SK-N-SH (cell line): ENCODE data around the gene MIGA2. TPM values are rescaled to one million over a fixed set of nuclear protein-coding genes. Genes with fewer than 3 reads are reported as not detected.
A peak's percentile ranks its signal among the peaks of the same experiment; 100 is the strongest.

Experiments
- CTCF ChIA-PET: fragments of 300-600, 350-600 bp; formaldehyde crosslinking; extraction: SDS; loops from one replicate; lab custom pipeline; 2021; lab: Yijun Ruan, JAX
- POLR2A ChIA-PET: fragments of 350-600 bp; sonication (Branson Sonifier 250); formaldehyde crosslinking; extraction: SDS; loops from one replicate; lab custom pipeline; 2020; ENCODE audit warnings: antibody characterized with exemption, inconsistent platforms; lab: Yijun Ruan, JAX
- DNase-seq: peaks from one replicate; pipeline ENCODE4 v3.0.0; 2012
- H2AFZ ChIP-seq: fragments of 200-600 bp; sonication (generic); 2 replicates; pipeline ENCODE4 v1.8.1; 2016; ENCODE audit warnings: antibody characterized with exemption, mild to moderate bottlenecking, low read depth
- H3F3A ChIP-seq: fragments of 200-600 bp; sonication (generic); replicated peaks from 2 replicates; pipeline ENCODE3; 2016; ENCODE audit warnings: antibody characterized with exemption, mild to moderate bottlenecking; ENCODE audit not compliant: insufficient read depth
- H3K27ac ChIP-seq, 2 experiments: fragments of 200-500 bp in 1 of 2; fragments of 200-600 bp in 1 of 2; sonication (Bioruptor generic) in 1 of 2; sonication (generic), shearing (Covaris generic) in 1 of 2; 2 replicates each; pipeline versions ENCODE4 v1.5.1 to v1.6.1; 2014 to 2016; ENCODE audit warnings: low read depth in 2 of 2, inconsistent platforms in 1 of 2, low read length in 1 of 2, mild to moderate bottlenecking in 1 of 2, mixed read lengths in 1 of 2
- H3K27me3 ChIP-seq: fragments of 200-600 bp; sonication (generic), shearing (Covaris generic); 2 replicates; pipeline ENCODE4 v1.6.1; 2016; ENCODE audit warnings: mixed run types; ENCODE audit not compliant: insufficient read depth
- H3K36me3 ChIP-seq, 2 experiments: fragments of 200-500 bp in 1 of 2; fragments of 200-600 bp in 1 of 2; sonication (Bioruptor generic) in 1 of 2; sonication (generic) in 1 of 2; replicated peaks in 1 of 2; 2 replicates each; pipeline versions ENCODE3 to v1.5.1; 2014 to 2016; ENCODE audit warnings: low read length in 1 of 2, mild to moderate bottlenecking in 1 of 2; ENCODE audit not compliant: insufficient read depth in 2 of 2, control insufficient read depth in 1 of 2
- H3K4me1 ChIP-seq, 2 experiments: fragments of 200-500 bp in 1 of 2; fragments of 200-600 bp in 1 of 2; sonication (Bioruptor generic) in 1 of 2; sonication (generic), shearing (Covaris generic) in 1 of 2; 2 replicates each; pipeline versions ENCODE4 v1.5.1 to v1.6.1; 2014 to 2016; ENCODE audit warnings: low read depth in 1 of 2, low read length in 1 of 2, mixed run types in 1 of 2; ENCODE audit not compliant: insufficient read depth in 2 of 2, control insufficient read depth in 1 of 2
- H3K4me2 ChIP-seq: fragments of 200-600 bp; sonication (generic), shearing (Covaris generic); 2 replicates; pipeline ENCODE4 v1.6.1; 2017; ENCODE audit warnings: mixed run types
- H3K4me3 ChIP-seq, 2 experiments: fragments of 200-500 bp in 1 of 2; fragments of 200-600 bp in 1 of 2; sonication (Bioruptor generic) in 1 of 2; sonication (generic), shearing (Covaris generic) in 1 of 2; 2 replicates each; pipeline versions ENCODE4 v1.5.1 to v1.8.1; 2014 to 2016; ENCODE audit warnings: low read depth in 2 of 2, inconsistent platforms in 1 of 2, low read length in 1 of 2, mild to moderate bottlenecking in 1 of 2, mixed read lengths in 1 of 2, moderate library complexity in 1 of 2
- H3K79me2 ChIP-seq: fragments of 200-600 bp; sonication (generic); 2 replicates; pipeline ENCODE4 v1.8.1; 2017; ENCODE audit warnings: mild to moderate bottlenecking; ENCODE audit not compliant: insufficient read depth
- H3K9ac ChIP-seq: fragments of 200-600 bp; sonication (generic); 2 replicates; pipeline ENCODE4 v1.6.1; 2017; ENCODE audit warnings: mixed run types
- H3K9me2 ChIP-seq: fragments of 200-600 bp; sonication (generic); 2 replicates; pipeline ENCODE4 v1.6.1; 2017; ENCODE audit warnings: mixed run types
- H3K9me3 ChIP-seq: fragments of 200-600 bp; sonication (generic); 2 replicates; pipeline ENCODE4 v1.6.1; 2017; ENCODE audit warnings: mixed run types, mild to moderate bottlenecking, moderate library complexity
- H4K20me1 ChIP-seq: fragments of 200-600 bp; sonication (generic); 2 replicates; pipeline ENCODE4 v1.6.1; 2017; ENCODE audit warnings: mild to moderate bottlenecking, mixed run types; ENCODE audit not compliant: insufficient read depth
- CHD2 ChIP-seq: fragments of 150-350 bp; IDR thresholded peaks from 2 replicates; pipeline ENCODE4 v1.6.1; 2018; ENCODE audit warnings: low read length; ENCODE audit not compliant: partially characterized antibody
- CTCF ChIP-seq: fragments of 200-600 bp; sonication (generic); IDR thresholded peaks from 2 replicates; pipeline ENCODE4 v1.6.1; 2017; ENCODE audit warnings: antibody characterized with exemption, mild to moderate bottlenecking, moderate library complexity
- ELF1 ChIP-seq: IDR thresholded peaks from 2 replicates; pipeline ENCODE4 v1.4.0; 2012
- EP300 ChIP-seq, 2 experiments: IDR thresholded peaks; 2 replicates each; pipeline versions ENCODE4 v1.4.0 to v1.6.1; 2012; ENCODE audit warnings: borderline replicate concordance in 1 of 2, low read depth in 1 of 2, low read length in 1 of 2
- EZH2phosphoT487 ChIP-seq: fragments of 200-600 bp; sonication (generic); IDR thresholded peaks from 2 replicates; pipeline ENCODE4 v1.6.1; 2017; ENCODE audit warnings: low read depth, mixed run types, mild to moderate bottlenecking, antibody characterized with exemption, moderate library complexity, borderline replicate concordance
- GABPA ChIP-seq: IDR thresholded peaks from 2 replicates; pipeline ENCODE4 v1.4.0; 2012; ENCODE audit warnings: low read depth, mild to moderate bottlenecking
- JUND ChIP-seq: IDR thresholded peaks from 2 replicates; pipeline ENCODE4 v1.4.0; 2012
- MXI1 ChIP-seq: IDR thresholded peaks from 2 replicates; pipeline ENCODE4 v1.6.1; 2012; ENCODE audit warnings: mild to moderate bottlenecking, low read depth, low read length, improper control_type of control experiment
- PBX3 ChIP-seq: IDR thresholded peaks from 2 replicates; pipeline ENCODE4; 2012
- RCOR1 ChIP-seq: fragments of 150-350 bp; IDR thresholded peaks from 2 replicates; pipeline ENCODE4 v1.6.1; 2017; ENCODE audit warnings: antibody characterized with exemption, low read length
- RXRA ChIP-seq: IDR thresholded peaks from 2 replicates; pipeline ENCODE4 v1.4.0; 2012; ENCODE audit warnings: low read depth, mild to moderate bottlenecking, borderline replicate concordance
- USF2 ChIP-seq: fragments of 150-350 bp; IDR thresholded peaks from 2 replicates; pipeline ENCODE4 v1.6.1; 2017; ENCODE audit warnings: antibody characterized with exemption, low read length, low read depth, borderline replicate concordance
- WGBS: methylation state at CpG from one replicate; pipeline ENCODE4 v1.1.6; 2017; ENCODE audit warnings: low lambda C conversion rate; 5-methylcytosine and 5-hydroxymethylcytosine counted together
- polyA plus RNA-seq, 3 experiments: library from polyadenylated mRNA; depleted of rRNA; stranded (reverse); fragments of >200 nt; gene quantifications; 2 replicates each; pipeline ENCODE4 v1.2.3, GENCODE V29; 2012

The MIGA2 gene
- polyA plus RNA-seq, 1 of the 3 experiments (the other 2 are of a cell fraction): 21.2 TPM

DNA sequence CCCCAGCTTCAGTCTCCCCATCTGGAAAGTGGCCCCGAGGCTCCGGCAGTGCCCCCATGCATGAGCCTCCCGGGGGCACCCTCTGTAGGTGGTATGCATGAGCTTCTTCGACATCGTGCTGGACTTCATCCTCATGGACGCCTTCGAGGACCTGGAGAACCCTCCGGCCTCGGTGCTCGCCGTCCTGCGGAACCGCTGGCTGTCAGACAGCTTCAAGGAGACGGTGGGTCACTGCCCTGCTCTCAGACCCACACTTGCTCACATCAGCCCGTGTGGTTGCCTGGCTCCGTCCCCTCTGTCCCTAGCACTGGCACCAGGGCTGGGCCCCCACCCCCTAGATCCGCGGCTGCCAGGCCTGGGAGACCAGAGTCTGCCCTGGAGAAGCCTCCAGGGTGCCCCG, 31.7 kb downstream of the MIGA2 start (continued):
- TF ChIP-seq PBX3 (no peak), GABPA (no peak), CTCF (no peak), EZH2phosphoT487 (no peak), ELF1 (no peak), JUND (no peak), CHD2 (no peak), RXRA (no peak), RCOR1 (no peak)
- TF ChIP-seq, all 33 proteins: peak for 0

DNA sequence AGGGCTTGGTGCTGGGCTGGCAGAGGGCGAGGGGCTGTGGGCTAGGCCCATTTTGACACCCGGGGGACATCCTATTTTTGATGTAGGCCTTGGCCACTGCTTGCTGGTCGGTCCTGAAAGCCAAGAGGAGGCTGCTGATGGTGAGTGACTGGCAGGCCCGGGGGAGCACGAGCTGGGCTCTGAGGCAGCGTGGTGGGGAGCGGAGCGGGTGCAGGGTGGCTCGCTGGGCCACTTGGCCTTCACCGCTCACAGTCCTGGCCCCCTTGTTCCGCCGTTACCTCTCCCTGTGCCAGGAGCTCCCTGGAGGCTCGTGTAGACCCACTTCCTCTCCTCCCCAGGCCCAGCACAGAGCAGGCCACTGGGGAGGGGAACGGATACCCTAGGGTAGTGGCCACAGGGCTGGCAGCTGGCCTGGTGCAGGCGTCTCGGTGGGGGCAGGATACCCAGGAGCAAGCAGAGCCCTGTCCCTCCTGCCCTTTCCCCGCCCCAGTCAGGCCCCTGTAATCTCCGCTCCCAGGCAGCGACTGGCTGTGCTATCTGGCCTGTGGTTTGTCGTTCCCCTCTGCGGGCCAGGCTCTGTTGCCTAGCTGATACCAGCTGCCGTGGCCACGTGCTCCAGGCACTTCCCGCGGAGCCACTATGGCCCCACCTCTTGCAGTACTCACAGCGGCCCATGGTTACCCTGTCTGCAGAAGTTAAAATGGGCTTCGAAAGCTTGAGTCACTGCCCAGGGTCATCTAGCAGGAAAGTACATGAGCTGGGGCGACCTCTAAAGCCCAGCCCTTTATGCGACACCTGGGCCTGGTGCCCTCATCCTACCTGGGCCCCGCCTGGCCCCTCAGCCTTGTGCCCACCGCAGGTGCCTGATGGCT, 32.8 kb downstream of the MIGA2 start:
- no peaks in the 10 kb centered on the region for H4K20me1 ChIP-seq
- H3K79me2 ChIP-seq: no peaks in the 10 kb centered on the region
- H3F3A ChIP-seq: peaks cover 2% of the 10 kb centered on the region
- H3K9ac ChIP-seq: no peak overlapping the region
- no peak overlapping the region for H3K4me2 ChIP-seq
- H3K4me3 ChIP-seq: no peak overlapping the region
- H3K9me2 ChIP-seq: no peaks in the 10 kb centered on the region
- peak; percentile 72 for DNase-seq
- TF ChIP-seq USF2 (peak; percentile 12; the same call in 1 of the 2 replicates), EP300 (IDR thresholded peaks at IDR 0.05; ENCODE audit: borderline replicate concordance in 1 of 2, low read depth in 1 of 2, low read length in 1 of 2) (no peak), MXI1 (peak; percentile 75)
- H3K36me3 ChIP-seq: peaks cover 0 to 22% of the 10 kb centered on the region in 2 experiments
- peaks cover 0 to 17% of the 10 kb centered on the region in 2 experiments; a peak in 1 of 4 replicates for H3K4me1 ChIP-seq
- H3K27ac ChIP-seq: peak overlapping the region in 1 of 2 experiments; percentile 80; a peak in 2 of 4 replicates
- no peaks in the 10 kb centered on the region for H3K27me3 ChIP-seq
- ChIA-PET POLR2A (no interaction called here), CTCF (no interaction called here)
- 87% methylated on average over 19 of the region's 31 CpGs for WGBS
- H3K9me3 ChIP-seq: no peaks in the 10 kb centered on the region
- no peak overlapping the region for H2AFZ ChIP-seq
